HepG2 (cell line): ENCODE measurements around the gene YY1. TPM values are rescaled to one million over a fixed set of nuclear protein-coding genes. Genes with fewer than 3 reads are reported as not detected.

ENCODE experiments used
- ATF7 ChIP-seq, 2 experiments: fragments of 450-650 bp in 1 of 2; sonication (generic) in 1 of 2; formaldehyde crosslinking in 1 of 2; IDR thresholded peaks; 2 replicates each; pipeline versions ENCODE4 v1.4.0 to v1.6.1; 2016 to 2020; ENCODE audit warnings: antibody characterized with exemption in 1 of 2, mild to moderate bottlenecking in 1 of 2, missing genetic modification reagents in 1 of 2
- NFKBIZ ChIP-seq: IDR thresholded peaks from 2 replicates; pipeline ENCODE4 v1.6.1; 2018; ENCODE audit warnings: missing genetic modification reagents, missing compliant biosample characterization
- RFX5 ChIP-seq: IDR thresholded peaks from 2 replicates; pipeline ENCODE4 v1.6.1; 2011; ENCODE audit warnings: low read depth, low read length, improper control_type of control experiment
- ZNF143 ChIP-seq: sonication (generic); formaldehyde crosslinking; IDR thresholded peaks from 2 replicates; pipeline ENCODE4 v1.4.0; 2020; ENCODE audit warnings: missing genetic modification reagents
- ZNF496 ChIP-seq: sonication (generic); formaldehyde crosslinking; IDR thresholded peaks from 2 replicates; pipeline ENCODE4 v1.8.1; 2023; ENCODE audit warnings: mild to moderate bottlenecking, moderate library complexity, missing genetic modification reagents; ENCODE audit not compliant: insufficient replicate concordance
- ZNF749 ChIP-seq: sonication (generic); formaldehyde crosslinking; IDR thresholded peaks from 2 replicates; pipeline ENCODE4 v1.8.0; 2022; ENCODE audit warnings: mild to moderate bottlenecking, missing genetic modification reagents, moderate library complexity, borderline replicate concordance
- polyA plus RNA-seq, 8 experiments: library from polyadenylated mRNA; depleted of rRNA in 3 of 8; stranded (reverse) in 7 of 8; unstranded in 1 of 8; fragments of >200 nt; fragmentation: Illumina TruSeq in 4 of 8; extraction: Trizol in 4 of 8; gene quantifications; 2 replicates each; pipeline versions ENCODE4 v1.2.1 to v1.2.3, GENCODE V29; 2011 to 2016; ENCODE audit warnings: low read depth in 4 of 8, missing spikeins in 1 of 8, mixed read lengths in 1 of 8; ENCODE audit not compliant: insufficient read depth in 1 of 8
- total RNA-seq, 5 experiments: library from RNA; depleted of rRNA; stranded (reverse); fragments of >200 nt; fragmentation: Illumina TruSeq; extraction: Trizol; gene quantifications; 2 replicates each; pipeline ENCODE4 v1.2.3, GENCODE V29; 2016; ENCODE audit warnings: low read depth in 1 of 5
- TF ChIP-seq, protein P1 (sequence below): sonication (generic); formaldehyde crosslinking; IDR thresholded peaks from 2 replicates; pipeline ENCODE4 v1.8.0; 2022; ENCODE audit warnings: mild to moderate bottlenecking, missing genetic modification reagents
- TF ChIP-seq, protein P2 (sequence below): sonication (generic); formaldehyde crosslinking; IDR thresholded peaks from 2 replicates; pipeline ENCODE4 v1.8.0; 2022; ENCODE audit warnings: mild to moderate bottlenecking, missing genetic modification reagents, borderline replicate concordance

Gene YY1
- total and polyA plus RNA-seq, 2 of the 13 experiments (the other 11 are each of a cell fraction or from before 2014, with no cell fraction given): 29.4 to 68.1 TPM

DNA sequence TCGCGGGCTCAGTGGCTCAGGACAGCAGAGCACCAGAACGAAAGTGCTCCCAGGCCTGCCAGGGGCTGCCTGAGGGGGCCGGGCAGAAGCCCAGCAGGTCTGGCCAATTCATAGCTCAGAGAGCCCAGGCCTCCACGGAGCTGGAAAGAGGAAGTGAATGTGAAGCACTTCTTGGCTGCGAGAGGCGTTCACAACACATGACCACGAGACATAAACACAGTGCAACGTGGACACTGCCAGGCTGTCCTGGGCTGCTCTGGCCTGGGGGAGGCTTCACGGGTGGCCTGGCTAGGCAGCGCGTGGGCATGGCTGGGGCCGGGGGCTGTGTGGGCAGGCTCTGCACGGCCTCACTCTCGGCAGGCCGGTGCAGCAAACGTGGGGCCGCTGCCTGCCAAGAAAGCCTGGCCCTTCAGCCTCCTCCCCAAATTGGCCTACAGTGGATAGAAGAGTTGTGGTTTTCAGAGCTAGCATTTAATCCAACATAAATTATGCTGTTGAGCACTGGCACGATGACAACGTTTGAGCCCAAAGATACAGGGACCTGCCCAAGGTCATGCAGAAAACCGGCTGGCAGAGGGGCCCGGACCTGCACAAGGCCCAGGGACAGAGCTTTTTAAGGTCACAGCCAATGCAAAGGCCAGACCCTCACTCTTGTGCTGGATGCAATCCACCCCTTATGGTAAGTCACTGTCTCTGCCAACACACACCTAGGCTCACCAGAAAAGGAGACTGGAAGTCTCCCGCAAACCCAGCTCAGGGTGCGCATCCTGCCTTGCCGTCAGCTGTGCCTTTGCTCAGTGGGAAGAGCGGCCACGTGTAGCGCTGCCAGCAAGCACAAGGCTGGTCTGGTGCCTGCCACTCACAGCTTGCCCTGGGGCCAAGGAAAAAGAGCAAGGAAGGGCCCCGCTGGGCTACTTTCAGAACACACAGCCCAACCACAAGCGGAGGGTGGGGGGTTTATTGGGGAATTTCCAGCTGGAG lies 58.7 kb downstream of the YY1 start (continued):
- TF ChIP-seq, protein P1, sequence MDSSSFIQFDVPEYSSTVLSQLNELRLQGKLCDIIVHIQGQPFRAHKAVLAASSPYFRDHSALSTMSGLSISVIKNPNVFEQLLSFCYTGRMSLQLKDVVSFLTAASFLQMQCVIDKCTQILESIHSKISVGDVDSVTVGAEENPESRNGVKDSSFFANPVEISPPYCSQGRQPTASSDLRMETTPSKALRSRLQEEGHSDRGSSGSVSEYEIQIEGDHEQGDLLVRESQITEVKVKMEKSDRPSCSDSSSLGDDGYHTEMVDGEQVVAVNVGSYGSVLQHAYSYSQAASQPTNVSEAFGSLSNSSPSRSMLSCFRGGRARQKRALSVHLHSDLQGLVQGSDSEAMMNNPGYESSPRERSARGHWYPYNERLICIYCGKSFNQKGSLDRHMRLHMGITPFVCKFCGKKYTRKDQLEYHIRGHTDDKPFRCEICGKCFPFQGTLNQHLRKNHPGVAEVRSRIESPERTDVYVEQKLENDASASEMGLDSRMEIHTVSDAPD: no peak
- TF ChIP-seq ZNF496 (CRISPR knock-in tag) (no peak), NFKBIZ (no peak), ZNF143 (CRISPR knock-in tag) (no peak), ATF7 (IDR thresholded peaks at IDR 0.05) (no peak), ATF7 (CRISPR knock-in tag; IDR thresholded peaks at IDR 0.05) (no peak), RFX5 (no peak), ZNF749 (no peak)
- TF ChIP-seq, protein P2, sequence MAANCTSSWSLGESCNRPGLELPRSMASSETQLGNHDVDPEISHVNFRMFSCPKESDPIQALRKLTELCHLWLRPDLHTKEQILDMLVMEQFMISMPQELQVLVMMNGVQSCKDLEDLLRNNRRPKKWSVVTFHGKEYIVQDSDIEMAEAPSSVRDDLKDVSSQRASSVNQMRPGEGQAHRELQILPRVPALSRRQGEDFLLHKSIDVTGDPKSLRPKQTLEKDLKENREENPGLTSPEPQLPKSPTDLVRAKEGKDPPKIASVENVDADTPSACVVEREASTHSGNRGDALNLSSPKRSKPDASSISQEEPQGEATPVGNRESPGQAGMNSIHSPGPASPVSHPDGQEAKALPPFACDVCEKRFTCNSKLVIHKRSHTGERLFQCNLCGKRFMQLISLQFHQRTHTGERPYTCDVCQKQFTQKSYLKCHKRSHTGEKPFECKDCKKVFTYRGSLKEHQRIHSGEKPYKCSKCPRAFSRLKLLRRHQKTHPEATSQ (CRISPR knock-in tag): no peak
